ENCODE measurements around the gene DTX3L. TPM values are rescaled to one million over a fixed set of nuclear protein-coding genes. Genes with fewer than 3 reads are reported as not detected.

Gene DTX3L
- total and polyA plus RNA-seq, 2 of the 8 experiments (the other 6 are each of a cell fraction or from before 2014, with no cell fraction given), result 1.7 to 11.3 TPM

DNA sequence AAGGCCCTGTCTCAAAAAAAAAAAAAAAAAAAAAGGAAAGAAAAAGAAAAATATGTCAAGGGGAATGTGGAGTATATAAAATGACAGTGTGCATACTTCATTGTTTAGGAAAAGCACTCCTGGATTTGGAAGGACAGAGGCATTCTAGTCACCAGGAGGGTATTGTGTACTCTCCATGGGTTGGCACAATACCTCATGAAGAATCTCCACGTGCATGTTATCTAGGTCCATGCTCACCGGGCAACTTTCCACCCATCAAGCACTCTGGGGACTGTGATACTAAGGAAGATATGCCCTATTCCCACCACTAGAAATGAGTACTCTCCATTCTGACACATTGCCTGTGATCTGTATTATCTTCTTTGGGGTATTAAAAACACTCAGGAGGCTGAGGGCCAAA, 34.0 kb upstream of the DTX3L start:
- Histone ChIP-seq H2AFZ (ENCODE audit: low read length) (no peak overlapping the region), H4K91ac (replicated peaks; ENCODE audit: insufficient read length, low read length) (no peak overlapping the region), H2BK12ac (ENCODE audit: low read depth, low read length) (no peak overlapping the region), H3K4me2 (ENCODE audit: insufficient read depth in 1 of 2, low read depth in 2 of 2, low read length in 2 of 2) (no peak overlapping the region), H3K4me1 (replicated peaks in 1 of 4; ENCODE audit: control insufficient read depth in 3 of 4, insufficient read depth in 4 of 4, low read length in 3 of 4) (no peaks in the 10 kb centered on the region), H3K9ac (replicated peaks in 1 of 4; ENCODE audit: extremely low read depth in 1 of 4, low read depth in 3 of 4, low read length in 3 of 4) (no peak overlapping the region), H2BK20ac (ENCODE audit: low read length) (no peak overlapping the region), H3K4ac (replicated peaks; ENCODE audit: insufficient read length, low read depth, low read length) (no peak overlapping the region), H4K5ac (ENCODE audit: insufficient read length, low read depth, low read length) (no peak overlapping the region), H3K27me3 (replicated peaks in 1 of 4; ENCODE audit: control insufficient read depth in 3 of 4, extremely low read depth in 1 of 4, insufficient read depth in 3 of 4, low read length in 3 of 4) (no peaks in the 10 kb centered on the region), H3K36me3 (ENCODE audit: control insufficient read depth in 2 of 4, insufficient read depth in 4 of 4, low read length in 3 of 4) (no peaks in the 10 kb centered on the region), H2BK120ac (replicated peaks; ENCODE audit: low read depth, low read length) (no peak overlapping the region), H3K56ac (replicated peaks; ENCODE audit: insufficient read length, low read depth, low read length) (no peak overlapping the region), H3K9me3 (ENCODE audit: insufficient read depth in 2 of 2, low read depth in 1 of 2, low read length in 1 of 2) (no peaks in the 10 kb centered on the region), H4K20me1 (replicated peaks in 1 of 2; ENCODE audit: control insufficient read depth in 1 of 2, insufficient read depth in 2 of 2, low read length in 2 of 2) (no peaks in the 10 kb centered on the region), H3K14ac (ENCODE audit: insufficient read length) (no peak overlapping the region), H3K23ac (ENCODE audit: insufficient read length) (no peak overlapping the region), H3K23me2 (ENCODE audit: low read depth, low read length) (no peaks in the 10 kb centered on the region), H3K27ac (ENCODE audit: low read depth, low read length) (no peak overlapping the region), H3K79me1 (ENCODE audit: low read depth, low read length) (no peaks in the 10 kb centered on the region), H3K18ac (ENCODE audit: extremely low read depth, low read length) (no peak overlapping the region), H2AK5ac (ENCODE audit: low read depth, low read length) (no peak overlapping the region), H2BK15ac (ENCODE audit: low read length) (no peak overlapping the region), H4K8ac (ENCODE audit: extremely low read depth, insufficient read depth, low read length) (no peak overlapping the region), H3K4me3 (ENCODE audit: extremely low read depth in 1 of 4, insufficient read depth in 2 of 4, low read depth in 3 of 4, low read length in 4 of 4) (no peak overlapping the region), H3K79me2 (ENCODE audit: control insufficient read depth in 1 of 2, insufficient read depth in 2 of 2, low read length in 2 of 2) (no peaks in the 10 kb centered on the region), H2BK5ac (ENCODE audit: low read depth, low read length) (no peak overlapping the region)
- POLR2A ChIA-PET (ENCODE audit: partially characterized antibody), result no interaction called here
- WGBS, 2 experiments (ENCODE audit: extremely low coverage in 1 of 2, insufficient coverage in 1 of 2, insufficient read length in 1 of 2, insufficient replicate concordance in 2 of 2, low coverage in 1 of 2, low lambda C conversion rate in 2 of 2, missing lambda C conversion rate in 1 of 2), result 94% methylated on average over 2 of the region's 2 CpGs; no CpG with 5 or more reads in 1 of the 2 experiments
- CTCF ChIA-PET (ENCODE audit: partially characterized antibody), result no interaction called here
- FAIRE-seq, result no peak
- no peak for DNase-seq (ENCODE audit: low read depth in 1 of 2, low spot score in 2 of 2)
- TF ChIP-seq BCL11A (IDR thresholded peaks at IDR 0.05; ENCODE audit: low read depth in 2 of 2, low read length in 2 of 2), result no peak
- TF ChIP-seq KDM4A (IDR thresholded peaks at IDR 0.05; ENCODE audit: low read depth, low read length, severe bottlenecking), result no peak
- no peak for TF ChIP-seq E2F6 (IDR thresholded peaks at IDR 0.05)
- TF ChIP-seq RBBP5 (IDR thresholded peaks at IDR 0.05; ENCODE audit: borderline replicate concordance, low read depth, low read length), result no peak
- no peak for TF ChIP-seq TAF7 (optimal IDR thresholded peaks at IDR 0.05; ENCODE audit: borderline replicate concordance, low read depth, low read length)
- TF ChIP-seq RFX5 (IDR thresholded peaks at IDR 0.05; ENCODE audit: borderline replicate concordance, low read depth, low read length), result no peak
- TF ChIP-seq EGR1 (IDR thresholded peaks at IDR 0.05; ENCODE audit: borderline replicate concordance, low read depth, low read length), result no peak
